ENCODE data around the gene GABBR2. TPM values are rescaled to one million over a fixed set of nuclear protein-coding genes. Genes with fewer than 3 reads are reported as not detected.

The GABBR2 gene
- total and polyA plus RNA-seq, 2 of the 8 experiments (the other 6 are each of a cell fraction or from before 2014, with no cell fraction given): 0.50 to 1.2 TPM

DNA sequence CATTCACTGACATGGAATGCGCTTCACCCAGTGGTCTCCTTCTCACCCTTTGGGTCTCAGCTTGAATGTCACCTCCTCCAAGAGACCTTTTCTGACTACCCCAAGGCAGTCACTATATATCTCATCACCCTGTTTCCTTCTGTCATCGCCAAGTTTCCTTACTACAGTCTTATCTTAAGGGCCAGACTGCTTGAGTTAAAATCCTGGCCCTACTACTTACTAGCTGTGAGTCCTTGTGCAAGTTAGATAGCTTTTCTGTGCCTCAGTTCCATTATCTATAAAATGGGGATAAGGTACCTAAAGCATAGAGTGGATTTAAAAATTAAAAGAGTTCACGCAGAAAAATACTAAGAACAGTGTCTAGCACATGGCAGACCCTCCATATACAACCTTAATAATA is 132.4 kb downstream of the GABBR2 start (continued):
- TF ChIP-seq, protein P1, sequence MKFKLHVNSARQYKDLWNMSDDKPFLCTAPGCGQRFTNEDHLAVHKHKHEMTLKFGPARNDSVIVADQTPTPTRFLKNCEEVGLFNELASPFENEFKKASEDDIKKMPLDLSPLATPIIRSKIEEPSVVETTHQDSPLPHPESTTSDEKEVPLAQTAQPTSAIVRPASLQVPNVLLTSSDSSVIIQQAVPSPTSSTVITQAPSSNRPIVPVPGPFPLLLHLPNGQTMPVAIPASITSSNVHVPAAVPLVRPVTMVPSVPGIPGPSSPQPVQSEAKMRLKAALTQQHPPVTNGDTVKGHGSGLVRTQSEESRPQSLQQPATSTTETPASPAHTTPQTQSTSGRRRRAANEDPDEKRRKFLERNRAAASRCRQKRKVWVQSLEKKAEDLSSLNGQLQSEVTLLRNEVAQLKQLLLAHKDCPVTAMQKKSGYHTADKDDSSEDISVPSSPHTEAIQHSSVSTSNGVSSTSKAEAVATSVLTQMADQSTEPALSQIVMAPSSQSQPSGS (IDR thresholded peaks at IDR 0.05; ENCODE audit: low read length): no peak

Data from H1 (cell line).